HG02588 (cell line): ENCODE results near the gene TTC9.
"Not testable (repeated sequence)": the region's sequence is repeated elsewhere in the genome, so short reads cannot be mapped to it uniquely, and the experiment has no call there.

Experiments used
- ATAC-seq: cut with Tn5 transposase; IDR thresholded peaks from one replicate; pipeline ENCODE4 v1.9.1; 2021; ENCODE audit warnings: mild to moderate bottlenecking, moderate library complexity; ENCODE audit not compliant: unreplicated experiment

The TTC9 gene

DNA sequence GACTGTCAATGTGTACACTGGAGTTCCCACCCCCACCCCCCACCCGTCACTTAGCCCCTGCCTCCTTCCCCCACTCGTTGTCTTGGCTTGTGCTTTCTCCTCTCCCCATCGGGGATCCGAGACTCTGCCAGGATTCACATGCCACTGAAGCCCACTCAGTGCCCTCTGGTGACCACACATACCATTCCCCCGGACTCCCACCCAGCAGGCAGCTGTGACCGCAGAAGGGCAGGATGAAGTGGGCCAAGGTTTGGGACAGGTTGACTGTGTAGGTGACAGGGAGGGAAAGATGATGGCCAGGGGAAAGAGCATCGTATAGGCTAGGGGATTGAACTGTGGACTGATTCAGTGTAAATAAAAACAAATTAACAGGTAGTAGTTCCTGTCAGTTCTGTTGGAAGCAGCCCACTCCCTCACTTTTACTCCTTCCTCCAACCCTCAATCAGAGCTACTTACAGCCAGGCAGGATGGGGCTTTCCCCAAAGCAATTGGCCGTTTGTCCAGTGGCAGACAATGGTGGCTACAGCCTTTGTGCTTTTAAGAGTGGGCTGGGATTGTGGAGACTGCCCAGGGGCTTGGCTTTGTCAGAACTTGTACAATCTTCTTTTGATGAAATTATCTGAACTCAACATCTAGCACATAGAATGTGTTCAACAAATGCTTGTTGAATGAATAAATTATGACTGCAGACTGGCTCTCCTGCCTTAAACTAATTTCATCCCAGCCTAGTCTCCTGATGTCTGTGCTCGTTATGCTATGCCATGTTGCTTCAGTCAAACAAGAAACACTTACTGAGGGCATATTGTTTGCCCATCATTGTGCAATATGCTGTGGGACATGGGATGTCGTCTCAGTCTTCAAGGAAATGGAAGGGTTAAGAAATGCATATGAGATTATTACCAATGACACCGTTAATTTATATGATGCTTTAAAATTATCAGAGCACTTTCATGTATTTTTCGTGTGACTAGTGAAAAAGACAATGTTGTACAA lies 30.2 kb downstream of the TTC9 start:
- no peak for ATAC-seq

- no peak for ATAC-seq
Measured at GRCh38 chr14:70677341-70677740, 35.6 kb downstream of the TTC9 start.

DNA sequence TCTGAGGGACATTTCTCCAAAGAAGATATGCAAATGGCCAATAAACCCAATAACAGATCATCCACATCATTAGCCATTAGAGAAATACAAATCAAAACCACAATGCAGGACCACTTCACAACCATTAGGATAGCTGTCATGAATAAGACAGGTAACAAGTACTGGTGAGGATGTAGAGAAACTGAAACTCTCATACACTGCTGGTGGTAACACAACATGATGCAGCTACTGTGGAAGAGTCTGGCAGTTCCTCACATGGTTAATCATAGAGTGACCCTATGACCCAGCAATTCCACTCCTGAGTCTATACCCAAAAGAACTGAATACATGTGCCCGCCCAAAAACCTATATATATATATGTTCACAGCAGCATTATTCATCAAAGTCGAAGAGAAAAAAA lies 39.0 kb downstream of the TTC9 start:
- no peak for ATAC-seq

- ATAC-seq: no peak
Measured at GRCh38 chr14:70683983-70684382, 42.3 kb downstream of the TTC9 start.

DNA sequence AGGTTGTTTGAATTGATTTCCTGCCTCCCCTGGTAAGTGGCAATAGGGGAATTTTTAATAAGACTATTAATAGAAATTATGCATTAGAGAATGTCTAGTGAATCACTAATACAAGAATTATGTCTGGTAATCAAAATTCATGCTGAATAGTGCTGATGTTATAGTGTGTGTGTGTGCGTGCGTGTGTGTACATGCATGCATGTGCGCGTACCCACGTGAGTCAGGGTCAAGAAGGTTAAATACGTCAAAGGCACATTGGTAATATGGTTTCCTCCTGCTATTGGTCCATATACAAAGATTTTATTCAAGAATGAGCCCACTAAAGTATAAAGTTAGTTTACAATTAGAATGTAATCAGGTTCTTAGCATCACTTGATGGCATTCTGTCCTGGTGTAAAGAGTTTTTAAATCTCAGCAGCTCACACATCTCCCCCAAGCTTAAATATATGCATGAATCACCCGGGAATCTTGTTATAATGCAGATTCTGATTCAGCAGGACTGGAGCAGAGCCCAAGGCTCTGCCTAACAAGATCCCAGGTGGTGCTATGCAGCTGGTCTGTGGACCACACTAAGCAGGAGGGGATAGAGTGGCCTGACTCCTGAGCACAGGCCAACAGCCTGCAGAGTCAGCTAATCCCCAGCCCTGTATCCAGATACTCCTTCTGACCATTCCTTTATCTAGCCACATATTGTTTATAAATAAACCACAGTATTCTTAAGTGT lies 43.9 kb downstream of the TTC9 start:
- ATAC-seq: no peak

GRCh38 chr14:70692210-70692609 lies 50.5 kb downstream of the TTC9 start:
- no peak for ATAC-seq

DNA sequence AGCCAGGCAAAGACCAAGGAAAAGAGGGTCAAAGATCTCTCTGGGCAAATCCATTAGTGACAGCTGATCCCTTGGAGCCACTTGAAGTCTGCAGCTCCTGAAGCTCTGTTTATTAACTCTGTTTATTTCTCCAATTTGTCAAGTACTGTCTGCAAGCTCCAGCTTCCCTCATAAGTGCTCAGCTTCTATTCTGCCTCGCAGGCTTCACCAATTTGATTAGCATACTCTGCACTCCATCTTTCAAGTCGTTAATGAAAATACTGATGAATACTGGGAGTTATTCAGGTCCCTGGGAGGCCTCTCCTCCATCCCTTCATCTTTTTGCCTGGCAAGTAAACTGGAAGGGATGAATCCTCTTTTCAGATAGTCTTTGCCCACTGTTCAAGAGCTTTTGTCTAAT lies 54.3 kb downstream of the TTC9 start:
- no peak for ATAC-seq

DNA sequence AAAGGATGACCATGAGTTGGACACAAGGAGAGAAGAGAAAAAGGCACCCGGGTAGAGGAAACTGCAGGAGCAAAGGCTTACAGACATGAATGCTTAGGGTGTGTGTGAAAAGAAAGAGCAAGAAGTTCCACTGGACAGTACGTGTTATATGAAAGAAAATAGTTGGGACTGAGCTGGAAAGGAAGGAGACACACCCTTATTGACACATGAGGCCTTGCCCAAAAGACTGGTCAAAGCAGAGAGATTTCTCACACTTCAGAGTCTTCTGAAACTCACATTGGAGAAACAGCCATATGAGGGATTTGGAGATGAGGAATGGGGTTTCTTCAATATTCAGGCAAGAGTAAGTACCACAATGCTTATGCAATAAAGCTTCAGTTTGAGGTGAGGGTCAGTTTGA lies 56.0 kb downstream of the TTC9 start:
- no peak for ATAC-seq

DNA sequence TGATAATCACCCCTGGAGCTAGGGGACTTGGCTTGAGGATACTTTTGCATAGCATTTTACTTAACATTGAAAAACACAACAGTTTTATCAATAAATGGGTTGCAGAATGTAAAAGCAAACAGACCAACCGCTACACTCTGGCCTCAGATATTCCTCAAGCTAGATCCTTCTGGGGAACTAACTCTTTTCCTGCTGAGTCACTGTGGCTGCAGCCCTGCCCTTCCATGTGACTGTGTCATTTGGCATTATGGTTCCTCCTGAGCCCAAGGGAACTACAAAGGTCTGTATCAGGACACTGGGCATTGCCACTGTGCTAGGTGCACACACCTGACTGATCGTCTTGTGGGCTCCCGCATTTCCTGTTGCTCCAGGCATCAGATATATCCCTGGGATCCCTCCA lies 56.6 kb downstream of the TTC9 start:
- no peak for ATAC-seq

GRCh38 chr14:70699646-70700045 lies 57.9 kb downstream of the TTC9 start:
- no peak for ATAC-seq

- no peak for ATAC-seq
Measured at GRCh38 chr14:70700955-70701585, 59.4 kb downstream of the TTC9 start.

- no peak for ATAC-seq
Measured at GRCh38 chr14:70701610-70702009, 59.9 kb downstream of the TTC9 start.

DNA sequence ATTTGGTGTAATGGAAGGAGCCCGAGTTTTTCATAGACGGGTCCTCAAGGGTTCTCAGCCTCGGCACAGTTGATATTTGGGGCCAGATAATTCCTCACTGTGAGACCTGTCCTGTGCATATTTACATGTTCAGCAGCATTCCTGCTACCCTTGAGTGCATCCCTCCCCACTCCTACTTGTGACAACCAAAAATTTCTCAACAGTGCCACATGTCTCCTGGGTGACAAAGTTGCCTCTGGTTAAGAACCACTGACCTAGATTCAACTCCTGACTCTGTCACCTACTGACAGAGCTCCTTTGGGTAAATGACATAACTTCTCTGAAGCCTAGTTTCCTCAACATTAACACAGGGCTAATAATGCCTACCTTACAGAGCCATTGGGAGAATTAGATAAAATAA lies 60.4 kb downstream of the TTC9 start:
- ATAC-seq: no peak

- ATAC-seq: not testable (repeated sequence)
Measured at GRCh38 chr14:70703621-70704168, 62.0 kb downstream of the TTC9 start.

DNA sequence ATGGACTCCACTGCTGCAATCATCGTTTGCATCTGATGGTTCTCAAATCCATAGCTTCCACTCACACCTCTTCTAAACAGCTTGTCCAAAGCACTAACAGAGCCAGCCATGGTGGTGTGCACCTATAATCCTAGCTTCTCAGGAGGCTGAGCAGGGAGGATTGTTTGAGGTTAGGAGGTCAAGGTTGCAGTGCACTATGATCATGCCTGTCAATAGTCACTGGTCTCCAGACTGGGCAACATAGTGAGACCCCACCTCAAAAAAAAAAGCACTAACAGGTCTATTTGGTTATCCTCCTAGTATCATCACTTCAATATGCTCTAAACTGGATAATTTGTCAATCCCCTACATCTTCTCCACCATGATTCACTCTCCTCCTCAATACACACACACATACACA lies 63.2 kb downstream of the TTC9 start:
- ATAC-seq: no peak

DNA sequence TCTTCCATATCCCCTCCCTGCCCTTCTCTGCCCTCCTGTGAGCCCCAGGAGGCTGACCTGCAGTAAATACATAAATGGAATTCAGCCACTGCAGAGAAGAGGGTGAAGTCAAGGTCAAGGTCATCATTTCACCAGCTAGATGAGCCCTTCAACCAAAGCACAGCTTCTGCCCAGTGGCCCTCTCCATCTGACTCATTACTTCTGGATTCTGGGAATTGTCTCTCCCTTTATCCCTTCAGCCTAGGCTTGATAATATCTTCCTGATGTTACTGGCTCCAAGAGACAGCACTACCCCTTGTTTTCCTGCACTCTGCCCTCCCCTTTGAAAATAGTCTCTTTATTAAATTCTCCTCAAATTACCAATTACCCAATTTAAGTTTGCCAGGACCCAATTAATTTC lies 64.5 kb downstream of the TTC9 start:
- ATAC-seq: no peak

DNA sequence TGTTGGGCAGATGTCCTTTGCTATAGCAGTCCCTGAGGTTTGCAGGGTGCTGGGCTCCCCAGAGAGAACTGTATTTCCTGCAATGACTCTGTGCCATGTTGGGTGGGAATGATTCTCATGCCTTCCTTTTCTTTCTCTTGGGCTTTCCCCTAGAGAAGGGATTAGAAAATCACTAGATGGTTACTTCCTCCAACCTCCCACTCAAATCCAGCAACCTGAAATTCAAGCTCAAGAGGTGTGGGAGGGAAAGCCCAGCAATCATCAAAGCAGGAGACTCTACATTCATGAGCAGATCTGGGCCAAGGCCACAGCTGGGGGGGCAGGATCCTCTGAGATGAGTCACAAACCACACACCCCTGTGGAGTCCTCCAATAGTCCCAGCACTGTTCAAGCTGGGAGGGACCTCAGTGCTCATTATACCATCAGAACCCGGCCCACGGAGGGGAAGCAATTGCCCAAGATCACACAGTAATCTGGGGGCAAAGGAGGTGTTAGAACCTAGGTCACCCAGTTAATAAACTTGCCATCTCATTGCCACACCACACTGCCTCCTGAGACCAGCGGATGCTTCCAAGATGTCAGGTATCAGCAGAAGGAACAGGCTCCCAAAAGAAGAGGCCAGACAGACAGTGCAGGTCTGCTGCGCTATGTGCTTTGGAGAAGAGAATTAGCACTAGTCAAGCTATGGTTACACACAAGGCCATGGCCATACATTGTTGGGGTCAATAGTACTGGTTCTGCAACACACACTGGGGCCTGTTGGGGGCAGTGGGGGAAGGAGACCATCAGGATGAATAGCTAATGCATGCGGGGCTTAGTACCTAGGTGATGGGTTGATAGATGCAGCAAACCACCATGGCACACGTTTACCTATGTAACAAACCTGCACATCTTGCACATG lies 65.7 kb downstream of the TTC9 start:
- peak; percentile 81 for ATAC-seq

DNA sequence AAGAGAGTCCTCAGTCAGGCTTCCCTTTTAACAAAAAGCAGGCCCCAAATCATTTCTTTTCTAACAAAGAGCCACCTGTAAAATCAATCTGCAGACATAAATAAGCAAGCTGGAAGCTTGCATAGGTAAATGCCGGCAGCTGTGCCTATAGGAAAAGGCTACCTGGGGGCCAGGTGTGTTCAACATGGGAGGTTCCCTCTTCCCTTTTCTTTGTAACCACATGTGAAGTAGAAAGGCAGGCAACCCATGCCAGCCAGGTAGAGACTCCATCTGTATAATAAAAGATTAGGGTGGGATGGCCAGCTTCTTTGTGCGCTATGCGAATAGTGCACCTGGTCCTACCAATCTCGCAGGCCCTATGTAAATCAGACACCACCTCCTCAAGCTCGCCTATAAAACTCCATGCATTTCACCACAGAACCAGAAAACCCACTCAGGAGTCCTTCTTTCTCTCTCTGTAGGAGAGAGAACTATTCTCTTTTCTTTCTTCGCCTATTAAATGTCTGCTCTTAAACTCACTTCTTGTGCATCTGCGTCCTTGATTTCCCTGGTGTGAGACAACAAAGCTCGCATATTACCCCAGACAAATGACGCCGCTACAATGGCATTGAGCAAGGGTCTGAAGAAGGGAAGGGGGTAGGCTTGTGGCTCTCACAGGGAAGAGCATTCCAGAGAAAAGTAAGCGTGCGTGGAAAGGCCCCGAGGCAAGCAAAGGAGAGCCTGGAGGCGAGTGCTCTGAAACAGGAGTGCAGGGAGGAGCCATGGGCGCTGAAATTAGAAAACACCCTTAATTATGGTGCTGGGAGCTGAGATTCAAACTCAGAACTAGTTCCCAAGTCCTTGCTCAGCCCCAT lies 67.2 kb downstream of the TTC9 start:
- ATAC-seq: no peak

GRCh38 chr14:70709726-70710382 lies 68.1 kb downstream of the TTC9 start:
- ATAC-seq: no peak
